ENCODE measurements around the gene TJP1. TPM values are rescaled to one million over a fixed set of nuclear protein-coding genes. Genes with fewer than 3 reads are reported as not detected.

Gene TJP1
- total and polyA plus RNA-seq, 9 of the 15 experiments (the other 6 are each of a cell fraction or from before 2014, with no cell fraction given), result 9.1 to 39.3 (median 28.0) TPM

DNA sequence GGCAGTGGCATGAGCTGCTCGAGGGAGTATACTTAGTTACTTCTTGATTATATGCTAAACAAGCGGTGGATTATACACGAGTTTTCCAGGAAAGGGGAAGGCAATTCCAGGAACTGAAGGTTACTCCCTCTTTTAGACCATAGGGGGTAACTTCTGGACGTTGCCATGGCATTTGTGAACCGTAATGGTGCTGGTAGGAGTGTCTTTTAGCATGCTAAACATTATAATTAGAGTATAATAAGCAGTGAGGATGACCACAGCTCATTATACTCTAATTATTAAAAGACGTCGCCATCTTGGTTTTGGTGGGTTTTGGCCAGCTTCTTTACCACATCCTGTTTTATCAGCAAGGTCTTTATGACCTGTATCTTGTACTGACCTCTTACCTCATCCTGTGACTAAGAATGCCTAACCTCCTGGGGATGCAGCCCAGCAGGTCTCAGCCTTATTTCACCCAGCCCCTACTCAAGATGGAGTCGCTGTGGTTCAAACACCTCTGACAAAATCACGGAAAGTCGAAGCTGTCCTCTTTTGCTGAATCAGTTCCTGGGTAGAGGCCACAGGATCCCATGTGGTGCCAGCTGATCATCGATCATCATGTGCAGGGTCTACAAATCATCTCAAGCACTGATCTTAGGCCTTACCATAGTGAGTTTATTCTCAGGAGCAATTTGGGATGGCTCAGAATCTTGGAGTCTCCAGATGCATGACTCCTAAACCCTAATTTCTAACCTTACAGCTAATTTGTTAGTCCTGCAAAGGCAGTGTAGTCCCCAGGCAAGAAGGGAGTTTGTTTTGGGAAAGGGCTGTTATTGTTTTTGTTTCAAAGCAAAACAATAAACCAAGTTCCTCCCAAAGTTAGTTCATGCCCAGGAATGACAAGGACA is 149.1 kb downstream of the TJP1 start (continued):
- TF ChIP-seq, protein P1, sequence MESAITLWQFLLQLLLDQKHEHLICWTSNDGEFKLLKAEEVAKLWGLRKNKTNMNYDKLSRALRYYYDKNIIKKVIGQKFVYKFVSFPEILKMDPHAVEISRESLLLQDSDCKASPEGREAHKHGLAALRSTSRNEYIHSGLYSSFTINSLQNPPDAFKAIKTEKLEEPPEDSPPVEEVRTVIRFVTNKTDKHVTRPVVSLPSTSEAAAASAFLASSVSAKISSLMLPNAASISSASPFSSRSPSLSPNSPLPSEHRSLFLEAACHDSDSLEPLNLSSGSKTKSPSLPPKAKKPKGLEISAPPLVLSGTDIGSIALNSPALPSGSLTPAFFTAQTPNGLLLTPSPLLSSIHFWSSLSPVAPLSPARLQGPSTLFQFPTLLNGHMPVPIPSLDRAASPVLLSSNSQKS (CRISPR knock-in tag; IDR thresholded peaks at IDR 0.05), result peak; percentile 86; the same call in 1 of the 2 replicates
- TF ChIP-seq, protein P2, sequence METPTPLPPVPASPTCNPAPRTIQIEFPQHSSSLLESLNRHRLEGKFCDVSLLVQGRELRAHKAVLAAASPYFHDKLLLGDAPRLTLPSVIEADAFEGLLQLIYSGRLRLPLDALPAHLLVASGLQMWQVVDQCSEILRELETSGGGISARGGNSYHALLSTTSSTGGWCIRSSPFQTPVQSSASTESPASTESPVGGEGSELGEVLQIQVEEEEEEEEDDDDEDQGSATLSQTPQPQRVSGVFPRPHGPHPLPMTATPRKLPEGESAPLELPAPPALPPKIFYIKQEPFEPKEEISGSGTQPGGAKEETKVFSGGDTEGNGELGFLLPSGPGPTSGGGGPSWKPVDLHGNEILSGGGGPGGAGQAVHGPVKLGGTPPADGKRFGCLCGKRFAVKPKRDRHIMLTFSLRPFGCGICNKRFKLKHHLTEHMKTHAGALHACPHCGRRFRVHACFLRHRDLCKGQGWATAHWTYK (CRISPR knock-in tag; IDR thresholded peaks at IDR 0.05), result peak; percentile 96
- TF ChIP-seq ZSCAN32 (CRISPR knock-in tag; IDR thresholded peaks at IDR 0.05) (peak; percentile 75; the same call in 1 of the 2 replicates), NR2C1 (IDR thresholded peaks at IDR 0.05) (no peak), NR2C1 (tag; IDR thresholded peaks at IDR 0.05) (peak; percentile 93), KLF6 (CRISPR knock-in tag; IDR thresholded peaks at IDR 0.05; ENCODE audit: borderline replicate concordance) (peak; percentile 98), ZNF324 (CRISPR knock-in tag; IDR thresholded peaks at IDR 0.05) (0 out of 2 replicates have a peak, but pooled peaks have one; percentile 53), KDM2B (CRISPR knock-in tag; IDR thresholded peaks at IDR 0.05) (no peak), ZNF212 (CRISPR knock-in tag; IDR thresholded peaks at IDR 0.05) (peak; percentile 91), RHOXF2B (CRISPR knock-in tag; conservative IDR thresholded peaks at IDR 0.05) (0 out of 2 replicates have a peak, but pooled peaks have one; percentile 81), MEF2D (tag; conservative IDR thresholded peaks at IDR 0.05; ENCODE audit: low read depth) (peak; percentile 94), ZNF41 (CRISPR knock-in tag; conservative IDR thresholded peaks at IDR 0.05) (peak; percentile 93), ZNF134 (CRISPR knock-in tag; conservative IDR thresholded peaks at IDR 0.05) (peak; percentile 81), ZKSCAN3 (CRISPR knock-in tag; IDR thresholded peaks at IDR 0.05) (peak; percentile 60; the same call in 1 of the 2 replicates), ZNF695 (CRISPR knock-in tag; IDR thresholded peaks at IDR 0.05) (peak; percentile 46; the same call in 1 of the 2 replicates), YY1 (IDR thresholded peaks at IDR 0.05; ENCODE audit: borderline replicate concordance in 1 of 3, control insufficient read depth in 1 of 3, extremely low read depth in 1 of 3, insufficient read depth in 3 of 3, insufficient read length in 1 of 3, insufficient replicate concordance in 2 of 3, low read depth in 1 of 3, low read length in 2 of 3) (peak in 1 of 3 experiments; percentile 53), ETV6 (IDR thresholded peaks at IDR 0.05; ENCODE audit: borderline replicate concordance in 1 of 2, low read depth in 2 of 2, low read length in 1 of 2) (no peak), ETV6 (CRISPR knock-in tag; IDR thresholded peaks at IDR 0.05; ENCODE audit: borderline replicate concordance) (no peak), STAT5A (IDR thresholded peaks at IDR 0.05; ENCODE audit: borderline replicate concordance, low read length) (peak; percentile 77), ZNF717 (CRISPR knock-in tag; IDR thresholded peaks at IDR 0.05) (peak; percentile 82; the same call in 1 of the 2 replicates)
- TF ChIP-seq, protein P3, sequence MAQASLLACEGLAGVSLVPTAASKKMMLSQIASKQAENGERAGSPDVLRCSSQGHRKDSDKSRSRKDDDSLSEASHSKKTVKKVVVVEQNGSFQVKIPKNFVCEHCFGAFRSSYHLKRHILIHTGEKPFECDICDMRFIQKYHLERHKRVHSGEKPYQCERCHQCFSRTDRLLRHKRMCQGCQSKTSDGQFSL (CRISPR knock-in tag; IDR thresholded peaks at IDR 0.05), result no peak
- TF ChIP-seq, protein P3 (tag; IDR thresholded peaks at IDR 0.05), result peak in 1 of 2 experiments; percentile 92; a peak in 2 of 4 replicates
- TF ChIP-seq, protein P4, sequence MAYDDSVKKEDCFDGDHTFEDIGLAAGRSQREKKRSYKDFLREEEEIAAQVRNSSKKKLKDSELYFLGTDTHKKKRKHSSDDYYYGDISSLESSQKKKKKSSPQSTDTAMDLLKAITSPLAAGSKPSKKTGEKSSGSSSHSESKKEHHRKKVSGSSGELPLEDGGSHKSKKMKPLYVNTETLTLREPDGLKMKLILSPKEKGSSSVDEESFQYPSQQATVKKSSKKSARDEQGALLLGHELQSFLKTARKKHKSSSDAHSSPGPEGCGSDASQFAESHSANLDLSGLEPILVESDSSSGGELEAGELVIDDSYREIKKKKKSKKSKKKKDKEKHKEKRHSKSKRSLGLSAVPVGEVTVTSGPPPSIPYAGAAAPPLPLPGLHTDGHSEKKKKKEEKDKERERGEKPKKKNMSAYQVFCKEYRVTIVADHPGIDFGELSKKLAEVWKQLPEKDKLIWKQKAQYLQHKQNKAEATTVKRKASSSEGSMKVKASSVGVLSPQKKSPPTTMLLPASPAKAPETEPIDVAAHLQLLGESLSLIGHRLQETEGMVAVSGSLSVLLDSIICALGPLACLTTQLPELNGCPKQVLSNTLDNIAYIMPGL (CRISPR knock-in tag; IDR thresholded peaks at IDR 0.05), result no peak
